H1 (cell line): ENCODE measurements around the gene CGNL1.

Experiments used
- HDAC2 ChIP-seq, 2 experiments: fragments of 300-600 bp in 1 of 2; sonication (generic) in 1 of 2; IDR thresholded peaks; 2 replicates each; pipeline ENCODE4 v1.6.1; 2011 to 2012; ENCODE audit warnings: low read depth in 2 of 2, low read length in 2 of 2, mild to moderate bottlenecking in 2 of 2, moderate library complexity in 2 of 2, borderline replicate concordance in 1 of 2, inconsistent platforms in 1 of 2
- ZNF274 ChIP-seq: IDR thresholded peaks from 2 replicates; pipeline ENCODE4 v1.7.0; 2012; ENCODE audit warnings: low read length, borderline replicate concordance; ENCODE audit errors: extremely low read depth
- TF ChIP-seq, protein P1 (sequence below), 3 experiments: IDR thresholded peaks; 1 replicate in 2 of 3; 2 replicates in 1 of 3; pipeline versions ENCODE4 v1.5.1 to v1.6.1; 2011; ENCODE audit warnings: low read length in 3 of 3, mild to moderate bottlenecking in 3 of 3, inconsistent platforms in 2 of 3, low read depth in 1 of 3, moderate library complexity in 1 of 3; ENCODE audit not compliant: insufficient read depth in 1 of 3; ENCODE audit errors: control extremely low read depth in 1 of 3
- TF ChIP-seq, protein P2 (sequence below): IDR thresholded peaks from 2 replicates; pipeline ENCODE4 v1.6.1; 2011; ENCODE audit warnings: low read length, improper control_type of control experiment
- TF ChIP-seq, protein P3 (sequence below): IDR thresholded peaks from 2 replicates; pipeline ENCODE4 v1.6.1; 2011; ENCODE audit warnings: low read depth, mild to moderate bottlenecking, low read length; ENCODE audit not compliant: insufficient read depth
- TF ChIP-seq, protein P4 (sequence below): IDR thresholded peaks from 2 replicates; pipeline ENCODE4 v1.6.1; 2012; ENCODE audit warnings: inconsistent platforms

DNA sequence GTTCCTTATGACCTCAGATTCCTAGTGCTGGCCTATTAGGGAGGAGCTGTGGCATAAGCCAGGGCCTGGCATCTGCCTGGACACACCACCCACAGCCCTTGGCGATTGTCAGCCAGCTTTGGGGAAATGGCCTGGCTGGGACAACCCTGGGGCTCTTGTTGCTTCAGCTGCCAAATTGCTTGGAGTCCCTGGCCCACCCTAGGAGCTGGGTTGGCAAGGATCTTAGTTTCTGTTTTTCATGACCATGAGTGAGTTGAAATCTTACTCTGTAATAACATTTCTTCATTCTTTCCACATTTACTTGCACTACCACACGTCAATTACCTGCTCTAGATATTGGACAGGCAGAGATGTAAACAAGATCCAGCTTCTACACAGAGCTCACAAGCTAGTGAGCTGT, 213.4 kb downstream of the CGNL1 start:
- TF ChIP-seq, protein P1, sequence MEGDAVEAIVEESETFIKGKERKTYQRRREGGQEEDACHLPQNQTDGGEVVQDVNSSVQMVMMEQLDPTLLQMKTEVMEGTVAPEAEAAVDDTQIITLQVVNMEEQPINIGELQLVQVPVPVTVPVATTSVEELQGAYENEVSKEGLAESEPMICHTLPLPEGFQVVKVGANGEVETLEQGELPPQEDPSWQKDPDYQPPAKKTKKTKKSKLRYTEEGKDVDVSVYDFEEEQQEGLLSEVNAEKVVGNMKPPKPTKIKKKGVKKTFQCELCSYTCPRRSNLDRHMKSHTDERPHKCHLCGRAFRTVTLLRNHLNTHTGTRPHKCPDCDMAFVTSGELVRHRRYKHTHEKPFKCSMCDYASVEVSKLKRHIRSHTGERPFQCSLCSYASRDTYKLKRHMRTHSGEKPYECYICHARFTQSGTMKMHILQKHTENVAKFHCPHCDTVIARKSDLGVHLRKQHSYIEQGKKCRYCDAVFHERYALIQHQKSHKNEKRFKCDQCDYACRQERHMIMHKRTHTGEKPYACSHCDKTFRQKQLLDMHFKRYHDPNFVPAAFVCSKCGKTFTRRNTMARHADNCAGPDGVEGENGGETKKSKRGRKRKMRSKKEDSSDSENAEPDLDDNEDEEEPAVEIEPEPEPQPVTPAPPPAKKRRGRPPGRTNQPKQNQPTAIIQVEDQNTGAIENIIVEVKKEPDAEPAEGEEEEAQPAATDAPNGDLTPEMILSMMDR (IDR thresholded peaks at IDR 0.05; ENCODE audit: control extremely low read depth in 1 of 3, insufficient read depth in 1 of 3, low read depth in 1 of 3, low read length in 3 of 3) = no peak
- TF ChIP-seq ZNF274 (no peak), HDAC2 (IDR thresholded peaks at IDR 0.05; ENCODE audit: borderline replicate concordance in 1 of 2, low read depth in 2 of 2, low read length in 2 of 2) (no peak)
- TF ChIP-seq, protein P2, sequence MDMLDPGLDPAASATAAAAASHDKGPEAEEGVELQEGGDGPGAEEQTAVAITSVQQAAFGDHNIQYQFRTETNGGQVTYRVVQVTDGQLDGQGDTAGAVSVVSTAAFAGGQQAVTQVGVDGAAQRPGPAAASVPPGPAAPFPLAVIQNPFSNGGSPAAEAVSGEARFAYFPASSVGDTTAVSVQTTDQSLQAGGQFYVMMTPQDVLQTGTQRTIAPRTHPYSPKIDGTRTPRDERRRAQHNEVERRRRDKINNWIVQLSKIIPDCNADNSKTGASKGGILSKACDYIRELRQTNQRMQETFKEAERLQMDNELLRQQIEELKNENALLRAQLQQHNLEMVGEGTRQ = no peak
- TF ChIP-seq, protein P3, sequence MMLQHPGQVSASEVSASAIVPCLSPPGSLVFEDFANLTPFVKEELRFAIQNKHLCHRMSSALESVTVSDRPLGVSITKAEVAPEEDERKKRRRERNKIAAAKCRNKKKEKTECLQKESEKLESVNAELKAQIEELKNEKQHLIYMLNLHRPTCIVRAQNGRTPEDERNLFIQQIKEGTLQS = no peak
- TF ChIP-seq, protein P4, sequence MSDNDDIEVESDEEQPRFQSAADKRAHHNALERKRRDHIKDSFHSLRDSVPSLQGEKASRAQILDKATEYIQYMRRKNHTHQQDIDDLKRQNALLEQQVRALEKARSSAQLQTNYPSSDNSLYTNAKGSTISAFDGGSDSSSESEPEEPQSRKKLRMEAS = no peak
